T-cell (primary cell): Measurements from ENCODE around the gene GRIN2A. TPM values are rescaled to one million over a fixed set of nuclear protein-coding genes. Genes with fewer than 3 reads are reported as not detected.

ENCODE experiments used
- ATAC-seq, 4 experiments: fragments of 200-7000 bp in 3 of 4; fragments of 150-1000 bp in 1 of 4; cut with Tn5 transposase; replicated peaks in 1 of 4; 1 replicate in 3 of 4; 2 replicates in 1 of 4; pipeline ENCODE4 v1.10.0; 2021; ENCODE audit warnings: moderate library complexity in 3 of 4, mild to moderate bottlenecking in 2 of 4, moderate number of reproducible peaks in 1 of 4
- CTCF ChIA-PET, 2 donors: fragments of 300-600 bp; sonication (Branson Sonifier 250); formaldehyde crosslinking; loops; one replicate each; lab custom pipeline; 2022; ENCODE audit warnings: antibody characterized with exemption in 2 of 2; lab: Charles Lee
- POLR2A ChIA-PET, 2 donors: fragments of 300-600 bp; sonication (Branson Sonifier 250); formaldehyde crosslinking; loops; one replicate each; lab custom pipeline; 2022; ENCODE audit warnings: antibody characterized with exemption in 2 of 2; lab: Charles Lee
- DNase-seq, 35 experiments: peaks; one replicate each; pipeline versions ENCODE4 v3.0.0 to v3.0.0-alpha.2; 2013 to 2023
- H3K27ac ChIP-seq: one replicate; pipeline ENCODE4 v1.5.1; 2013; ENCODE audit warnings: low read length
- H3K27me3 ChIP-seq, 2 experiments: replicated peaks in 1 of 2; 1 replicate in 1 of 2; 2 replicates in 1 of 2; pipeline versions ENCODE4 v1.6.1 to v1.7.0; 2013; ENCODE audit warnings: low read length in 1 of 2, mixed read lengths in 1 of 2; ENCODE audit not compliant: control insufficient read depth in 2 of 2, insufficient read depth in 2 of 2; ENCODE audit errors: extremely low read depth in 1 of 2
- H3K36me3 ChIP-seq, 2 donors: 1 replicate in 1 of 2; 2 replicates in 1 of 2; pipeline versions ENCODE4 v1.6.1 to v1.7.0; 2013; ENCODE audit warnings: low read length in 1 of 2; ENCODE audit not compliant: control insufficient read depth in 2 of 2, insufficient read depth in 1 of 2; ENCODE audit errors: extremely low read depth in 1 of 2
- H3K4me1 ChIP-seq, 2 experiments: 1 replicate in 1 of 2; 2 replicates in 1 of 2; pipeline versions ENCODE4 v1.6.1 to v1.7.0; 2013; ENCODE audit warnings: low read length in 2 of 2, mixed read lengths in 1 of 2; ENCODE audit not compliant: insufficient read depth in 2 of 2, control insufficient read depth in 1 of 2; ENCODE audit errors: extremely low read depth in 1 of 2
- H3K4me3 ChIP-seq, 2 donors: 1 replicate in 1 of 2; 2 replicates in 1 of 2; pipeline versions ENCODE4 v1.5.1 to v1.7.0; 2013; ENCODE audit warnings: mild to moderate bottlenecking in 2 of 2, low read length in 1 of 2, moderate library complexity in 1 of 2; ENCODE audit not compliant: control insufficient read depth in 1 of 2; ENCODE audit errors: extremely low read depth in 1 of 2
- H3K9me3 ChIP-seq: 2 replicates; pipeline ENCODE4 v1.7.0; 2013
- H3K27ac Mint-ChIP-seq, 2 donors: one replicate each; pipeline ENCODE4 v1.8.0; 2020 to 2021; ENCODE audit warnings: mild to moderate bottlenecking in 2 of 2, mixed read lengths in 2 of 2
- H3K27me3 Mint-ChIP-seq, 2 donors: one replicate each; pipeline ENCODE4 v1.8.0; 2021 to 2022; ENCODE audit warnings: mixed read lengths in 2 of 2
- H3K36me3 Mint-ChIP-seq: one replicate; pipeline ENCODE4 v1.8.0; 2021; ENCODE audit warnings: mixed read lengths
- H3K4me1 Mint-ChIP-seq, 3 donors: one replicate each; pipeline ENCODE4 v1.8.0; 2020 to 2022; ENCODE audit warnings: mixed read lengths in 3 of 3, mild to moderate bottlenecking in 1 of 3
- H3K4me3 Mint-ChIP-seq, 3 donors: one replicate each; pipeline ENCODE4 v1.8.0; 2020 to 2022; ENCODE audit warnings: mild to moderate bottlenecking in 3 of 3, mixed read lengths in 3 of 3, moderate library complexity in 3 of 3
- H3K9me3 Mint-ChIP-seq, 3 donors: one replicate each; pipeline ENCODE4 v1.8.0; 2020 to 2022; ENCODE audit warnings: mixed read lengths in 3 of 3
- WGBS: methylation state at CpG from one replicate; pipeline ENCODE4 v1.1.5; 2013; ENCODE audit warnings: missing lambda C conversion rate; ENCODE audit not compliant: insufficient coverage; 5-methylcytosine and 5-hydroxymethylcytosine counted together
- total RNA-seq, 35 experiments: library from RNA in 6 of 35; stranded (reverse) in 6 of 35; fragments of 120-200 nt in 1 of 35; gene quantifications; one replicate each; pipeline versions ENCODE4 v1.2.1 to v1.2.4 and lab custom pipeline; 2013 to 2026

Gene GRIN2A
- total RNA-seq, 5 donors from 2014 or later (not counting 1 experiment from before 2014, with no cell fraction given), result 0.03 TPM; not detected in 4

GRCh38 chr16:9919460-9919859 is 262.8 kb downstream of the GRIN2A start:
- H3K27ac ChIP-seq, result no peak overlapping the region
- Mint-ChIP-seq H3K9me3 (peaks cover 0 to 10% (median 0%) of the 10 kb centered on the region in 3 donors), H3K4me1 (no peaks in the 10 kb centered on the region), H3K36me3 (no peaks in the 10 kb centered on the region), H3K4me3 (no peak overlapping the region), H3K27me3 (no peaks in the 10 kb centered on the region), H3K27ac (no peak overlapping the region)
- POLR2A ChIA-PET, result no interaction called here
- no peak overlapping the region for H3K4me3 ChIP-seq
- no peaks in the 10 kb centered on the region for H3K4me1 ChIP-seq
- 57% methylated on average over 3 of the region's 3 CpGs for WGBS
- CTCF ChIA-PET, result no interaction called here
- ATAC-seq (no peak), DNase-seq (no peak)
- H3K36me3 ChIP-seq, result no peaks in the 10 kb centered on the region
- H3K9me3 ChIP-seq, result no peaks in the 10 kb centered on the region
- H3K27me3 ChIP-seq, result no peaks in the 10 kb centered on the region

- no peaks in the 10 kb centered on the region for H3K36me3 Mint-ChIP-seq
- Histone ChIP-seq H3K27ac (no peak overlapping the region), H3K27me3 (no peaks in the 10 kb centered on the region), H3K4me3 (no peak overlapping the region), H3K9me3 (no peaks in the 10 kb centered on the region), H3K36me3 (no peaks in the 10 kb centered on the region), H3K4me1 (no peaks in the 10 kb centered on the region)
- ChIA-PET POLR2A (no interaction called here), CTCF (interaction anchor here in 1 of 2 donors (1.2 kb wide), 1 partner anchor 9 kb away, joined by 3 read pairs; no protein-coding TSS in a partner anchor)
- no peaks in the 10 kb centered on the region for H3K4me1 Mint-ChIP-seq
- no peaks in the 10 kb centered on the region for H3K27me3 Mint-ChIP-seq
- H3K27ac Mint-ChIP-seq, result no peak overlapping the region
- no peak for DNase-seq
- ATAC-seq, result no peak
- no peak overlapping the region for H3K4me3 Mint-ChIP-seq
- peaks cover 0 to 10% (median 0%) of the 10 kb centered on the region in 3 donors for H3K9me3 Mint-ChIP-seq
- WGBS, result no CpG with 5 or more reads among the region's 6 CpGs
Observed at GRCh38 chr16:9917691-9918090, 264.5 kb downstream of the GRIN2A start.

- ATAC-seq (no peak), DNase-seq (no peak)
- H3K27ac Mint-ChIP-seq, result no peak overlapping the region
- H3K27me3 ChIP-seq, result no peaks in the 10 kb centered on the region
- no peaks in the 10 kb centered on the region for H3K4me1 Mint-ChIP-seq
- CTCF ChIA-PET, result no interaction called here
- H3K36me3 ChIP-seq, result no peaks in the 10 kb centered on the region
- H3K9me3 Mint-ChIP-seq, result peaks cover 0 to 7% (median 0%) of the 10 kb centered on the region in 3 donors
- POLR2A ChIA-PET, result no interaction called here
- H3K4me3 Mint-ChIP-seq, result no peak overlapping the region
- no peak overlapping the region for H3K4me3 ChIP-seq
- H3K27ac ChIP-seq, result no peak overlapping the region
- H3K4me1 ChIP-seq, result no peaks in the 10 kb centered on the region
- WGBS, result 80% methylated on average over 1 of the region's 5 CpGs
- H3K36me3 Mint-ChIP-seq, result no peaks in the 10 kb centered on the region
- H3K27me3 Mint-ChIP-seq, result no peaks in the 10 kb centered on the region
- no peaks in the 10 kb centered on the region for H3K9me3 ChIP-seq
Observed at GRCh38 chr16:9913604-9914326, 268.5 kb downstream of the GRIN2A start.

GRCh38 chr16:9911989-9912388 is 270.2 kb downstream of the GRIN2A start:
- no peak overlapping the region for H3K4me3 ChIP-seq
- H3K4me1 ChIP-seq, result no peaks in the 10 kb centered on the region
- Mint-ChIP-seq H3K4me1 (no peaks in the 10 kb centered on the region), H3K27me3 (no peaks in the 10 kb centered on the region), H3K9me3 (peaks cover 0 to 13% (median 0%) of the 10 kb centered on the region in 3 donors), H3K4me3 (no peak overlapping the region), H3K36me3 (no peaks in the 10 kb centered on the region), H3K27ac (no peak overlapping the region)
- ChIA-PET POLR2A (no interaction called here), CTCF (no interaction called here)
- WGBS, result 83% methylated on average over 2 of the region's 4 CpGs
- ATAC-seq (no peak), DNase-seq (no peak)
- no peaks in the 10 kb centered on the region for H3K27me3 ChIP-seq
- H3K27ac ChIP-seq, result no peak overlapping the region
- no peaks in the 10 kb centered on the region for H3K9me3 ChIP-seq
- H3K36me3 ChIP-seq, result no peaks in the 10 kb centered on the region

GRCh38 chr16:9911231-9911630 is 271.0 kb downstream of the GRIN2A start:
- CTCF ChIA-PET, result interaction anchor here in 1 of 2 donors (0.6 kb wide), 1 partner anchor 367 kb away, joined by 4 read pairs; no protein-coding TSS in a partner anchor
- H3K4me1 Mint-ChIP-seq, result no peaks in the 10 kb centered on the region

GRCh38 chr16:9909072-9909825 is 273.0 kb downstream of the GRIN2A start:
- no peaks in the 10 kb centered on the region for H3K36me3 ChIP-seq
- H3K4me1 ChIP-seq, result no peaks in the 10 kb centered on the region
- H3K27me3 ChIP-seq, result no peaks in the 10 kb centered on the region
- no peak for DNase-seq
- H3K27ac Mint-ChIP-seq, result no peak overlapping the region
- no peaks in the 10 kb centered on the region for H3K9me3 ChIP-seq
- H3K4me3 ChIP-seq, result no peak overlapping the region
- ATAC-seq, result no peak
- no peaks in the 10 kb centered on the region for H3K27me3 Mint-ChIP-seq
- no peaks in the 10 kb centered on the region for H3K36me3 Mint-ChIP-seq
- H3K4me1 Mint-ChIP-seq, result no peaks in the 10 kb centered on the region
- H3K9me3 Mint-ChIP-seq, result peaks cover 0 to 18% (median 4%) of the 10 kb centered on the region in 3 donors
- POLR2A ChIA-PET, result no interaction called here
- CTCF ChIA-PET, result no interaction called here
- no CpG with 5 or more reads among the region's 2 CpGs for WGBS
- no peak overlapping the region for H3K4me3 Mint-ChIP-seq
- H3K27ac ChIP-seq, result no peak overlapping the region

More at GRCh38 chr16:9911231-9911630, 271.0 kb downstream of the GRIN2A start:
- Histone ChIP-seq H3K36me3 (no peaks in the 10 kb centered on the region), H3K4me1 (no peaks in the 10 kb centered on the region), H3K4me3 (no peak overlapping the region), H3K9me3 (no peaks in the 10 kb centered on the region), H3K27me3 (no peaks in the 10 kb centered on the region), H3K27ac (no peak overlapping the region)
- peaks cover 0 to 15% (median 3%) of the 10 kb centered on the region in 3 donors for H3K9me3 Mint-ChIP-seq
- WGBS, result no CpG with 5 or more reads among the region's 4 CpGs
- H3K27ac Mint-ChIP-seq, result no peak overlapping the region
- POLR2A ChIA-PET, result no interaction called here
- DNase-seq (no peak), ATAC-seq (no peak)
- no peak overlapping the region for H3K4me3 Mint-ChIP-seq
- H3K27me3 Mint-ChIP-seq, result no peaks in the 10 kb centered on the region
- H3K36me3 Mint-ChIP-seq, result no peaks in the 10 kb centered on the region
